Stimulated activated CD4-positive, alpha-beta T cell treated with anti-CD3 and anti-CD28 coated beads, Interleukin-1b, Interleukin-23, amount 100 ng/mL, for 48 hours (primary cell): Measurements from ENCODE around the gene OR10G2.
"Not testable (repeated sequence)": the region's sequence is repeated elsewhere in the genome, so short reads cannot be mapped to it uniquely, and the experiment has no call there.

Experiments used
- DNase-seq: peaks from one replicate; pipeline ENCODE4 v3.0.0-alpha.2; 2020

The OR10G2 gene

GRCh38 chr14:21634840-21635239 lies at the start of gene OR10G2:
Gene OR10G2, minus strand, starts transcription at chr14:21634940. Its CDS starts 98 bp downstream, at chr14:21634842.
- no peak for DNase-seq

- no peak for DNase-seq
These were observed 45.3 kb upstream of the OR10G2 start for GRCh38 chr14:21680072-21680471.

- DNase-seq, result no peak
These were observed 40.8 kb upstream of the OR10G2 start for GRCh38 chr14:21675566-21675965.

GRCh38 chr14:21673718-21674117 lies 39.0 kb upstream of the OR10G2 start, which contains the start of gene OR4E1:
Gene OR4E1, minus strand, starts transcription at chr14:21673818. Its CDS starts 2,883 bp downstream, at chr14:21670935.
- no peak for DNase-seq

- DNase-seq, result no peak
These were observed 37.4 kb upstream of the OR10G2 start for GRCh38 chr14:21672116-21672515.

GRCh38 chr14:21671371-21671770 lies 36.6 kb upstream of the OR10G2 start:
- no peak for DNase-seq

- DNase-seq, result no peak
These were observed 34.5 kb upstream of the OR10G2 start for GRCh38 chr14:21669284-21669683.

- DNase-seq, result no peak
These were observed 33.6 kb upstream of the OR10G2 start for GRCh38 chr14:21668377-21668776.

GRCh38 chr14:21656980-21657379 lies 22.2 kb upstream of the OR10G2 start:
- no peak for DNase-seq

- no peak for DNase-seq
These were observed 19.5 kb upstream of the OR10G2 start for GRCh38 chr14:21654215-21654614.

GRCh38 chr14:21653331-21653885 lies 18.7 kb upstream of the OR10G2 start, which contains the start of gene OR4E2:
Gene OR4E2, plus strand, starts transcription at chr14:21653835. Its CDS starts 11,248 bp downstream, at chr14:21665083.
- no peak for DNase-seq

GRCh38 chr14:21652209-21652808 lies 17.6 kb upstream of the OR10G2 start:
- DNase-seq, result no peak

GRCh38 chr14:21647380-21647779 lies 12.6 kb upstream of the OR10G2 start:
- no peak for DNase-seq

GRCh38 chr14:21643407-21643806 lies 8.7 kb upstream of the OR10G2 start:
- no peak for DNase-seq

- DNase-seq, result no peak
These were observed 7.9 kb upstream of the OR10G2 start for GRCh38 chr14:21642683-21643082.

- DNase-seq, result no peak
These were observed 3.7 kb downstream of the OR10G2 start for GRCh38 chr14:21631084-21631483.

GRCh38 chr14:21630503-21630902 lies 4.2 kb downstream of the OR10G2 start:
- DNase-seq, result not testable (repeated sequence)

- no peak for DNase-seq
These were observed 8.1 kb downstream of the OR10G2 start for GRCh38 chr14:21626491-21627230.

- DNase-seq, result no peak
These were observed 17.1 kb downstream of the OR10G2 start for GRCh38 chr14:21617614-21618013.

GRCh38 chr14:21614240-21614639 lies 20.5 kb downstream of the OR10G2 start:
- no peak for DNase-seq

- no peak for DNase-seq
These were observed 22.4 kb downstream of the OR10G2 start for GRCh38 chr14:21612324-21612723.

GRCh38 chr14:21602181-21602580 lies 32.6 kb downstream of the OR10G2 start:
- DNase-seq, result not testable (repeated sequence)

GRCh38 chr14:21589317-21589716 lies 45.4 kb downstream of the OR10G2 start:
- no peak for DNase-seq
